Stimulated activated CD8-positive, alpha-beta memory T cell treated with anti-CD3 and anti-CD28 coated beads, Interleukin-4, amount 100 ng/mL, for 1 hour (primary cell): Measurements from ENCODE around the gene LINS1.

ENCODE experiments used
- DNase-seq, 2 donors: peaks; one replicate each; pipeline ENCODE4 v3.0.0-alpha.2; 2020; ENCODE audit warnings: low read depth in 2 of 2, low spot score in 1 of 2

Gene LINS1

GRCh38 chr15:100559330-100559729 is 42.7 kb downstream of the LINS1 start:
- no peak for DNase-seq

- no peak for DNase-seq
Measured at GRCh38 chr15:100558771-100559254, 43.2 kb downstream of the LINS1 start.

- no peak for DNase-seq
Measured at GRCh38 chr15:100553468-100553867, 48.5 kb downstream of the LINS1 start.

- DNase-seq = no peak
Measured at GRCh38 chr15:100547961-100548360, 54.0 kb downstream of the LINS1 start.

- DNase-seq = no peak
Measured at GRCh38 chr15:100544946-100545345, 57.0 kb downstream of the LINS1 start.

- DNase-seq = no peak
Measured at GRCh38 chr15:100544338-100544841, 57.6 kb downstream of the LINS1 start.

- DNase-seq = no peak
Measured at GRCh38 chr15:100542290-100542689, 59.7 kb downstream of the LINS1 start.

GRCh38 chr15:100537331-100537730 is 64.7 kb downstream of the LINS1 start:
- no peak for DNase-seq

GRCh38 chr15:100536733-100537132 is 65.3 kb downstream of the LINS1 start:
- DNase-seq = no peak

GRCh38 chr15:100533886-100534285 is 68.1 kb downstream of the LINS1 start:
- DNase-seq = no peak

GRCh38 chr15:100531823-100532327 is 70.1 kb downstream of the LINS1 start:
- DNase-seq = no peak

GRCh38 chr15:100531204-100531603 is 70.8 kb downstream of the LINS1 start:
- DNase-seq = no peak

GRCh38 chr15:100529556-100529955 is 72.4 kb downstream of the LINS1 start:
- no peak for DNase-seq

- no peak for DNase-seq
Measured at GRCh38 chr15:100528833-100529428, 73.1 kb downstream of the LINS1 start, which contains the start of gene CERS3. CERS3 (minus strand) TSS chr15:100528950; CDS start chr15:100501849, 27,101 bp downstream.

- no peak for DNase-seq
Measured at GRCh38 chr15:100526027-100526481, 75.9 kb downstream of the LINS1 start.

GRCh38 chr15:100525436-100525835 is 76.5 kb downstream of the LINS1 start:
- no peak for DNase-seq

- DNase-seq = no peak
Measured at GRCh38 chr15:100524326-100524725, 77.7 kb downstream of the LINS1 start.

GRCh38 chr15:100521907-100522306 is 80.1 kb downstream of the LINS1 start:
- DNase-seq = no peak

GRCh38 chr15:100520132-100520921 is 81.7 kb downstream of the LINS1 start:
- no peak for DNase-seq

GRCh38 chr15:100517846-100518245 is 84.1 kb downstream of the LINS1 start:
- DNase-seq = no peak
